K562 (cell line): ENCODE measurements around the gene MITF. TPM values are rescaled to one million over a fixed set of nuclear protein-coding genes. Genes with fewer than 3 reads are reported as not detected.

Source experiments
- GTF2A2 ChIP-seq: IDR thresholded peaks from 2 replicates; pipeline ENCODE4 v1.6.1; 2016; ENCODE audit warnings: mild to moderate bottlenecking, missing genetic modification characterization, missing compliant biosample characterization
- MYC ChIP-seq, 2 experiments: fragments of 250-450 bp in 1 of 2; sonication (Bioruptor Pico) in 1 of 2; IDR thresholded peaks; 2 replicates each; pipeline versions ENCODE4 v1.5.1 to v1.6.1; 2012 to 2021; ENCODE audit warnings: low read depth in 2 of 2, borderline replicate concordance in 1 of 2, improper control_type of control experiment in 1 of 2, low read length in 1 of 2, mild to moderate bottlenecking in 1 of 2, moderate library complexity in 1 of 2
- NFIC ChIP-seq: fragments of 450-650 bp; IDR thresholded peaks from 2 replicates; pipeline ENCODE4 v1.6.1; 2017; ENCODE audit warnings: mild to moderate bottlenecking, inconsistent platforms
- SIN3B ChIP-seq: fragments of 450-650 bp; IDR thresholded peaks from 2 replicates; pipeline ENCODE4 v1.6.1; 2017; ENCODE audit warnings: low read depth, mild to moderate bottlenecking, moderate library complexity
- TCF7L2 ChIP-seq: fragments of 150-350 bp; IDR thresholded peaks from 2 replicates; pipeline ENCODE4 v1.6.1; 2016; ENCODE audit warnings: low read depth, mild to moderate bottlenecking, low read length, moderate library complexity
- TEAD1 ChIP-seq, 2 experiments: fragments of 450-650 bp in 1 of 2; sonication (generic) in 1 of 2; formaldehyde crosslinking; IDR thresholded peaks; 2 replicates each; pipeline versions ENCODE4 v1.4.0 to v1.8.0; 2020 to 2022; ENCODE audit warnings: mild to moderate bottlenecking in 2 of 2, missing genetic modification reagents in 1 of 2
- ZC3H11A ChIP-seq: IDR thresholded peaks from 2 replicates; pipeline ENCODE4 v1.6.1; 2012; ENCODE audit warnings: low read depth, low read length, improper control_type of control experiment
- ZNF143 ChIP-seq: sonication (generic); formaldehyde crosslinking; IDR thresholded peaks from 2 replicates; pipeline ENCODE4 v1.9.0; 2022; ENCODE audit warnings: mild to moderate bottlenecking, missing genetic modification reagents
- polyA plus RNA-seq, 8 experiments: library from polyadenylated mRNA; depleted of rRNA in 4 of 8; stranded (reverse) in 5 of 8; unstranded in 3 of 8; fragments of >200 nt; fragmentation: Nextera tagmentation in 2 of 8; fragmentation: Illumina TruSeq in 1 of 8; extraction: Ambion mirVana in 2 of 8; extraction: Trizol in 1 of 8; gene quantifications; 2 replicates each; pipeline versions ENCODE4 v1.2.1 to v1.2.3, GENCODE V29; 2011 to 2014; ENCODE audit warnings: inconsistent platforms in 1 of 8, missing spikeins in 1 of 8
- total RNA-seq, 7 experiments: library from RNA; depleted of rRNA in 6 of 7; stranded (reverse); fragments of >200 nt in 6 of 7; fragmentation: Illumina TruSeq in 2 of 7; extraction: Trizol in 2 of 7; gene quantifications; 2 replicates each; pipeline versions ENCODE4 v1.2.1 to v1.2.3, GENCODE V29; 2011 to 2021; ENCODE audit warnings: low replicate concordance in 1 of 7
- TF ChIP-seq, protein P1 (sequence below): fragments of 250-450 bp; sonication (Bioruptor Pico); IDR thresholded peaks from 2 replicates; pipeline ENCODE4 v1.4.0; 2020; ENCODE audit warnings: mild to moderate bottlenecking, moderate library complexity, borderline replicate concordance
- TF ChIP-seq, protein P2 (sequence below): fragments of 250-450 bp; sonication (Bioruptor Pico); IDR thresholded peaks from 2 replicates; pipeline ENCODE4 v1.4.0; 2020; ENCODE audit warnings: mild to moderate bottlenecking
- TF ChIP-seq, protein P3 (sequence below), 3 experiments: fragments of 200-800 bp in 1 of 3; sonication (Bioruptor generic) in 1 of 3; sonication (generic) in 1 of 3; formaldehyde crosslinking in 1 of 3; IDR thresholded peaks; 2 replicates each; pipeline versions ENCODE4 v1.6.1 to v1.8.0; 2016 to 2022; ENCODE audit warnings: mild to moderate bottlenecking in 2 of 3, missing compliant biosample characterization in 2 of 3, missing genetic modification characterization in 2 of 3, missing genetic modification reagents in 1 of 3
- TF ChIP-seq, protein P4 (sequence below): fragments of 450-650 bp; formaldehyde crosslinking; IDR thresholded peaks from 2 replicates; pipeline ENCODE4 v1.4.0; 2022; ENCODE audit warnings: missing genetic modification characterization
- TF ChIP-seq, protein P5 (sequence below): fragments of 450-650 bp; formaldehyde crosslinking; IDR thresholded peaks from 2 replicates; pipeline ENCODE4 v1.4.0; 2020; ENCODE audit warnings: mild to moderate bottlenecking, moderate library complexity

MITF gene
- total and polyA plus RNA-seq, 9 of the 15 experiments (the other 6 are each of a cell fraction or from before 2014, with no cell fraction given), result 5.6 to 14.9 (median 11.1) TPM

DNA sequence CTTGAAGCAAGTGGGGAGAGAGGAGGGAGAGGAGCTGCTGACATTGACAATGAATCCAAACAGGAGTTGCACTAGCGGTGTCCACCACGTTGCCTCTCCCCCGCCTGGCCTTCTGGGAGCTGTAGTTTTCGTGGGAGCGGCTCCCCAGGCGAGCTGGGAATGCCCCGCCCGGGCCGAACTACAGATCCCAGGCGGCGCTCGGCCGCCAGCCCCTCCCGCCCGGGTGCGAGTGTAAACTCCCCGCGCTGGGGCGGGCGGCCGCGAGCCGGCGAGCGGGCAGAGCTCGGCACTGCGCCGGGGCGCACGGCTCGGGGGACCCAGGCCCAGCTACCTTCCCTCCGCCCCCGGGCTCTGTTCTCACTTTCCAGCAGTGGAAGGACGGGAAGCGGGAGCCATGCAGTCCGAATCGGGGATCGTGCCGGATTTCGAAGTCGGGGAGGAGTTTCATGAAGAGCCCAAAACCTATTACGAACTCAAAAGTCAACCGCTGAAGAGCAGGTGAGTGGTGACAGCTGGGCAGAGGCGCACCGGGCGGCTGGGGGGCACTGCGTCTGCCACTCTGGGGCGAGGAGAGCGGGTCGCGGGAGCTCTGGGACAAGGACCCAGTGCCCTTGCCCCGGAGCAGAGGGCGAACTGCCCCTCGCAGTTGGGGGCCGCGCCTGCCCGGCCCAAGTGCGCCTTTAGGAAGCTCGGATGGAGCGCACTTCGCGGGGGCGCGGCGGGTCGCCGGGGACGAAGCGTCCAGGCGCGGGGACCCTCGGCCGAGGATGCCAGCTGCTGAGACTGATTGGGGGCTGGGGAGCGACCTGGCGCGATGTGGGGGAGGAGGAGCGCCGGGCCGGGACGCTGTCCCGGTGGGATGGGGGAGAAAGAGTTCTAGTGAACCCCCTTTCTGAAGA lies at the start of gene MITF (continued):
- TF ChIP-seq, protein P1, sequence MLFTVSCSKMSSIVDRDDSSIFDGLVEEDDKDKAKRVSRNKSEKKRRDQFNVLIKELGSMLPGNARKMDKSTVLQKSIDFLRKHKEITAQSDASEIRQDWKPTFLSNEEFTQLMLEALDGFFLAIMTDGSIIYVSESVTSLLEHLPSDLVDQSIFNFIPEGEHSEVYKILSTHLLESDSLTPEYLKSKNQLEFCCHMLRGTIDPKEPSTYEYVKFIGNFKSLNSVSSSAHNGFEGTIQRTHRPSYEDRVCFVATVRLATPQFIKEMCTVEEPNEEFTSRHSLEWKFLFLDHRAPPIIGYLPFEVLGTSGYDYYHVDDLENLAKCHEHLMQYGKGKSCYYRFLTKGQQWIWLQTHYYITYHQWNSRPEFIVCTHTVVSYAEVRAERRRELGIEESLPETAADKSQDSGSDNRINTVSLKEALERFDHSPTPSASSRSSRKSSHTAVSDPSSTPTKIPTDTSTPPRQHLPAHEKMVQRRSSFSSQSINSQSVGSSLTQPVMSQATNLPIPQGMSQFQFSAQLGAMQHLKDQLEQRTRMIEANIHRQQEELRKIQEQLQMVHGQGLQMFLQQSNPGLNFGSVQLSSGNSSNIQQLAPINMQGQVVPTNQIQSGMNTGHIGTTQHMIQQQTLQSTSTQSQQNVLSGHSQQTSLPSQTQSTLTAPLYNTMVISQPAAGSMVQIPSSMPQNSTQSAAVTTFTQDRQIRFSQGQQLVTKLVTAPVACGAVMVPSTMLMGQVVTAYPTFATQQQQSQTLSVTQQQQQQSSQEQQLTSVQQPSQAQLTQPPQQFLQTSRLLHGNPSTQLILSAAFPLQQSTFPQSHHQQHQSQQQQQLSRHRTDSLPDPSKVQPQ (CRISPR knock-in tag), result no peak
- TF ChIP-seq, protein P2, sequence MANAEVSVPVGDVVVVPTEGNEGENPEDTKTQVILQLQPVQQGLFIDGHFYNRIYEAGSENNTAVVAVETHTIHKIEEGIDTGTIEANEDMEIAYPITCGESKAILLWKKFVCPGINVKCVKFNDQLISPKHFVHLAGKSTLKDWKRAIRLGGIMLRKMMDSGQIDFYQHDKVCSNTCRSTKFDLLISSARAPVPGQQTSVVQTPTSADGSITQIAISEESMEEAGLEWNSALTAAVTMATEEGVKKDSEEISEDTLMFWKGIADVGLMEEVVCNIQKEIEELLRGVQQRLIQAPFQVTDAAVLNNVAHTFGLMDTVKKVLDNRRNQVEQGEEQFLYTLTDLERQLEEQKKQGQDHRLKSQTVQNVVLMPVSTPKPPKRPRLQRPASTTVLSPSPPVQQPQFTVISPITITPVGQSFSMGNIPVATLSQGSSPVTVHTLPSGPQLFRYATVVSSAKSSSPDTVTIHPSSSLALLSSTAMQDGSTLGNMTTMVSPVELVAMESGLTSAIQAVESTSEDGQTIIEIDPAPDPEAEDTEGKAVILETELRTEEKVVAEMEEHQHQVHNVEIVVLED, result peak; percentile 41; the same call in 1 of the 2 replicates
- TF ChIP-seq SIN3B (no peak), TEAD1 (CRISPR knock-in tag; IDR thresholded peaks at IDR 0.05) (no peak), GTF2A2 (tag) (no peak), ZC3H11A (no peak), MYC (IDR thresholded peaks at IDR 0.05; ENCODE audit: low read depth, low read length) (peak; percentile 90), MYC (CRISPR knock-in tag; IDR thresholded peaks at IDR 0.05; ENCODE audit: borderline replicate concordance, low read depth) (no peak), ZNF143 (CRISPR knock-in tag) (peak; percentile 93), NFIC (no peak), TCF7L2 (no peak)
- TF ChIP-seq, protein P3, sequence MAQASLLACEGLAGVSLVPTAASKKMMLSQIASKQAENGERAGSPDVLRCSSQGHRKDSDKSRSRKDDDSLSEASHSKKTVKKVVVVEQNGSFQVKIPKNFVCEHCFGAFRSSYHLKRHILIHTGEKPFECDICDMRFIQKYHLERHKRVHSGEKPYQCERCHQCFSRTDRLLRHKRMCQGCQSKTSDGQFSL (CRISPR knock-in tag; IDR thresholded peaks at IDR 0.05), result 0 out of 2 replicates have a peak, but pooled peaks have one; percentile 45
- TF ChIP-seq, protein P3 (tag; IDR thresholded peaks at IDR 0.05), result no peak
- TF ChIP-seq, protein P4, sequence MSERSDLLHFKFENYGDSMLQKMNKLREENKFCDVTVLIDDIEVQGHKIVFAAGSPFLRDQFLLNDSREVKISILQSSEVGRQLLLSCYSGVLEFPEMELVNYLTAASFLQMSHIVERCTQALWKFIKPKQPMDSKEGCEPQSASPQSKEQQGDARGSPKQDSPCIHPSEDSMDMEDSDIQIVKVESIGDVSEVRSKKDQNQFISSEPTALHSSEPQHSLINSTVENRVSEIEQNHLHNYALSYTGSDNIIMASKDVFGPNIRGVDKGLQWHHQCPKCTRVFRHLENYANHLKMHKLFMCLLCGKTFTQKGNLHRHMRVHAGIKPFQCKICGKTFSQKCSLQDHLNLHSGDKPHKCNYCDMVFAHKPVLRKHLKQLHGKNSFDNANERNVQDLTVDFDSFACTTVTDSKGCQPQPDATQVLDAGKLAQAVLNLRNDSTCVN (CRISPR knock-in tag), result no peak
- TF ChIP-seq, protein P5, sequence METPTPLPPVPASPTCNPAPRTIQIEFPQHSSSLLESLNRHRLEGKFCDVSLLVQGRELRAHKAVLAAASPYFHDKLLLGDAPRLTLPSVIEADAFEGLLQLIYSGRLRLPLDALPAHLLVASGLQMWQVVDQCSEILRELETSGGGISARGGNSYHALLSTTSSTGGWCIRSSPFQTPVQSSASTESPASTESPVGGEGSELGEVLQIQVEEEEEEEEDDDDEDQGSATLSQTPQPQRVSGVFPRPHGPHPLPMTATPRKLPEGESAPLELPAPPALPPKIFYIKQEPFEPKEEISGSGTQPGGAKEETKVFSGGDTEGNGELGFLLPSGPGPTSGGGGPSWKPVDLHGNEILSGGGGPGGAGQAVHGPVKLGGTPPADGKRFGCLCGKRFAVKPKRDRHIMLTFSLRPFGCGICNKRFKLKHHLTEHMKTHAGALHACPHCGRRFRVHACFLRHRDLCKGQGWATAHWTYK (CRISPR knock-in tag), result no peak
